Erythroblast (primary cell): ENCODE results near the gene KRTAP12-1.
"Not testable (repeated sequence)": the region's sequence is repeated elsewhere in the genome, so short reads cannot be mapped to it uniquely, and the experiment has no call there.

Experiments used
- GATA1 ChIP-seq: IDR thresholded peaks from 2 replicates; pipeline ENCODE4 v1.6.1; 2011; ENCODE audit warnings: low read depth, mild to moderate bottlenecking, control low read depth, low read length, moderate library complexity
- POLR2A ChIP-seq: IDR thresholded peaks from 2 replicates; pipeline ENCODE4 v1.6.1; 2011; ENCODE audit warnings: mild to moderate bottlenecking, low read length

DNA sequence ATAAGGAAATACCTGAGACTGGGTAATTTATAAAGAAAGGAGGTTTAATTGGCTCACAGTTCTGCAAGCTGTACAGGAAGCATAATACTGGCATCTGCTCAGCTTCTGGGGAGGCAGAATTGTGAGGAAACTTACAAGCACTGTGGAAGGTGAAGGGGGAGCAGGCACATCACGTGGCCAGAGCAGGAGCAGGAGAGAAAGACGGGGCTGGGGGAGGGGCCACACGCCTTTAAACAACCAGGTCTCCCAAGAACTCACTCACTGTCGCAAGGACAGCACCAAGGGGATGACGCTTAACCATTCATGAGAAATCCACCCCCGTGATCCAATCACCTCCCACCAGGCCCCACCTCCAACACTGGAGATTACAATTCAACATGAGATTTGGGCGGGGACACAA lies 20.4 kb downstream of the KRTAP12-1 start:
- not testable (repeated sequence) for TF ChIP-seq POLR2A, GATA1
